ENCODE data around the gene MIXL1.
"Not testable (repeated sequence)": the region's sequence is repeated elsewhere in the genome, so short reads cannot be mapped to it uniquely, and the experiment has no call there.

Gene MIXL1

GRCh38 chr1:226216056-226216455 lies 7.4 kb upstream of the MIXL1 start:
- no peak for DNase-seq

GRCh38 chr1:226217273-226217672 lies 6.2 kb upstream of the MIXL1 start:
- DNase-seq: no peak

GRCh38 chr1:226220473-226221189 lies 2.8 kb upstream of the MIXL1 start:
- no peak for DNase-seq

DNA sequence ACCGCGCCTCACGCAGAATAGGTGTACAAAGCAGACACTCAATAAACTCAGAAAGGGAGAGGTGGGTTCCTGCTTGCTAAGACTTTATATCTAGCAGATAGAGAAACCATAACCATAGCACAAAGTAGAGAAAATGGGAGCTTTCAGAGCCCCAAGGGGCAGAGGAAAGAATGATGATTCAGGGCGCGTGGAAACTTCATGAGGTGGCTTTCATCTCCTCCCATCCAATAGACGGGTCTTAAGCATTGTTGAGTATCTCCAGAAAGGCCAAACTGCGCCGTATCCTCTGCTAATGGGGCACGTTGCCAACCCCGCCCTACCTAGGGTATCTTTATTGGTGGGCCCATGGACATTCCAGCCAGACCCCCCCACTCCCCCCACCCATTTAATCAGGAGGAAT lies 778 bp upstream of the MIXL1 start:
- DNase-seq: no peak

- DNase-seq: no peak
Measured at GRCh38 chr1:226223786-226224244, 351 bp downstream of the MIXL1 start.

- DNase-seq: no peak
Measured at GRCh38 chr1:226226601-226227000, 3.1 kb downstream of the MIXL1 start.

DNA sequence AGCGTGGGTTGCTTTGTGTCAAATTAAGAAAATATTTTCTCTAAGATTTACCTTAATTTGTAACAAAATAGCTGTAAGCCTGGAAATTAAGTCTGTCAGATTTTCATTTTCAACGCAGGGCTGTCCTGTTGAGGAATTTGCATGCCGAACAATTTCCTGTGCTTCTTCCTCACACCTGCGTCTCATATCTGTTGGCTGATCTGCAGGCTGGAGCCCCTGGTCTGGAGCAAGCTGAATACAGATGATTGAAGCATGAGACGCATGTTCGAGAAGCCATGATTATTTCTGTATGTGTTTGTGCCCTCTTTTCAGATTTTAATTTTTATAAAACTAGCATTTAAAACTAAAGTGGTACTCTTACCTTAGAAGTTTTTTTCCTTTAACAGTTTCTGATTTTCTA lies 9.8 kb downstream of the MIXL1 start:
- DNase-seq: no peak

DNA sequence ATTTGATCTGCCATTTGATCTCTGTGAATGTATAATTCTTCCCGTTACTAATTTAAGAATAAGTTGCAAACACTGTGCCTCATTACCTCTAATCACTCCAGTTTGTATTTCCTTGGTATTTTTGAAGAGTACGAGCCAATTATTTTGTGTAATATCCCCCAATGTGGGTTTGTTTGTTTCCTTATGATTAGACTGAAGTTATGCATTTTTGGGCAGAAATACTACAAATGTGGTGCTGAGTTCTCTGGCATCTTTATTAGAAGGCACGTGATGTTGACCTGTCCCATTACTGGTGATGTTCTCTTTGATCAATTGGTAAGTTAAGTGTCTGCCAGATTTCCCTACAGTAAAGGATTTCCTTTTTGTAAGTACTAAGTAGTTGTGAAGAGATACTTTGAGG lies 10.3 kb downstream of the MIXL1 start:
- DNase-seq: no peak

DNA sequence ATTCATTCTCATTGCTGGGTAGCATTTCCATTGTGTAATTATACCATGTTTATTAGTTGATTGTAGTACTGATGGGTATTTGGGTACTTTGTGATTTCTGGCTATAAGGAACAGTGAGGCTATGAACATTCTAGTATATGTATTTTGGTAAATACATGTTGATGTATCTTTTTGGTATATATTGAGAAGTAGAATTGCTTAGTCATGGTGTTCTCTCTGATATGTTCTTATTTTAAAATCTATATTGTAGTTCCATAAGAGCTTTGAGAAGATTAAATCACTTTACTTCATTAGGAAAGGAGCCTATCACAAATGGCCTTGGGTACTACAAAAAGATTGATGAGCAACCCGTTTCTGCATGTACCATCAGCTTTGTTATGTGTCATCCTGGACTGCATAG lies 13.4 kb downstream of the MIXL1 start:
- no peak for DNase-seq

- no peak for DNase-seq
Measured at GRCh38 chr1:226239421-226239820, 16.0 kb downstream of the MIXL1 start.

- DNase-seq: no peak
Measured at GRCh38 chr1:226248091-226248490, 24.6 kb downstream of the MIXL1 start.

- DNase-seq: no peak
Measured at GRCh38 chr1:226248796-226249195, 25.3 kb downstream of the MIXL1 start.

GRCh38 chr1:226250511-226250910 lies 27.0 kb downstream of the MIXL1 start:
- no peak for DNase-seq

- not testable (repeated sequence) for DNase-seq
Measured at GRCh38 chr1:226252841-226253240, 29.4 kb downstream of the MIXL1 start.

DNA sequence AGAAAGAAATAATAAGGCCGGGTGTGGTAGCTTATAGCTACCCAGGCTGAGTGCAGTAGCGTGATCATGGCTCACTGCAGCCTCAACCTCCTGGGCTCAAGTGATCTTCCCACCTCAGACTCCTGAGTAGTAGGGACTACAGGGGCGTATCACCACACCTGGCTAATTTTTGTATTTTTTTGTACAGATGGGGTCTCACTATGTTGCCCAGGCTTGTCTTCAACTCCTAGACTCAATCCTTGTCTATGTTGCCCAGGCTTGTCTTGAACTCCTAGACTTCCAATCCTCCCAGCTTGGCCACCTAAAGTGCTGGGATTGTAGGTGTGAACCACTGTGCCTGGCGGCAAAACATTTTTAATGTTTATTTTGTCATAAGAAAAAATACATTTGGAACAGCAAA lies 30.5 kb downstream of the MIXL1 start:
- no peak for DNase-seq

GRCh38 chr1:226255380-226255779 lies 31.9 kb downstream of the MIXL1 start:
- DNase-seq: no peak

- DNase-seq: no peak
Measured at GRCh38 chr1:226261818-226262217, 38.4 kb downstream of the MIXL1 start.

- DNase-seq: no peak
Measured at GRCh38 chr1:226268421-226269124, 45.1 kb downstream of the MIXL1 start.

DNA sequence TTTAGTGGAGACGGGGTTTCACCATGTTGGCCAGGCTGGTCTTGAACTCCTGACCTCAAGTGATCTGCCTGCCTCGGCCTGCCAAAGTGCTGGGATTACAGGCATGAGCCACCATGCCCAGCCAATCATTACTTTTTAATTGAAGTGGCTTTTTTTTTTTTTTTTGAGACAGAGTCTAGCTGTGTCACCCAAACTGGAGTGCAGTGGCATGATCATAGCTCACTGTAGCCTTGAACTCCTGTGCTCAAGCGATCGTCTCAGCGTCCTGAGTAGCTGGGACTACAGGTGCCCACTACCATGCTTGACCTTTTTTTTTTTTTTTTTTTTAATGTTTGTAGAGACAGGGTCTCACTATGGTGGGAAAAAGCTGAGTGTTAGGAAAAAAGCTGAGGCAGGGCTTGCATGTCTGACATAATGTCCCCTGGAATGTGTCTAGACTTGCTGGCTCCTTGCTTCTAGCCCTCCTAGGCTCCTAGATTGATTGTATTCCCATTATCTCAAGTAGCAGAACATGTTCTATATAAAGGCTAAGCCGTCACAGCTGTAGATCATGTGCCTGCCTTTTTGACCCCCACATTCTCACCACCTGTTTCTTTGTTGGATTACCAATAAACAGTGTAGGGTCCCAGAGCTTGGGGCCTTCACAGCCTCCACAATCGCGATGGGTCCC lies 48.9 kb downstream of the MIXL1 start:
- DNase-seq: not testable (repeated sequence)

- DNase-seq: no peak
Measured at GRCh38 chr1:226274138-226274537, 50.7 kb downstream of the MIXL1 start.

GRCh38 chr1:226276077-226276682 lies 52.7 kb downstream of the MIXL1 start:
- no peak for DNase-seq
